HepG2 (cell line): ENCODE measurements around the gene ANKS6. TPM values are rescaled to one million over a fixed set of nuclear protein-coding genes. Genes with fewer than 3 reads are reported as not detected.
A peak's percentile ranks its signal among the peaks of the same experiment; 100 is the strongest.

ENCODE experiments used
- ATAC-seq: fragments of 200-7000 bp; cut with Tn5 transposase; 3 replicates; pipeline ENCODE4 v1.9.1; 2020; ENCODE audit warnings: mild to moderate bottlenecking, moderate library complexity
- BruUV-seq: library from RNA; stranded (reverse); fragments of 400-500 nt; replicated peaks from 2 replicates; lab custom pipeline; 2021; lab: Mats Ljungman, UMichigan
- CTCF ChIA-PET: fragments of 300-600 bp; formaldehyde crosslinking; extraction: SDS; loops from one replicate; lab custom pipeline; 2021; ENCODE audit warnings: low total read pairs, inconsistent platforms, low intra/inter-chr PET ratio; lab: Yijun Ruan, JAX
- POLR2A ChIA-PET: fragments of 350-600 bp; sonication (Branson Sonifier 250); formaldehyde crosslinking; loops from one replicate; lab custom pipeline; 2020; ENCODE audit warnings: antibody characterized with exemption, inconsistent platforms; lab: Yijun Ruan, JAX
- DNase-seq: peaks from one replicate; pipeline ENCODE4 v3.0.0-alpha.2; 2015; ENCODE audit warnings: low spot score
- FAIRE-seq: peaks from 3 replicates; lab custom pipeline; 2011; peaks lifted over from hg19 to GRCh38; lab: Jason Lieb, UNC
- H2AFZ ChIP-seq: one replicate; pipeline ENCODE4 v1.6.1; 2011; ENCODE audit warnings: low read length, inconsistent platforms
- H3K27ac ChIP-seq: fragments of 300-600 bp; 3 replicates; pipeline ENCODE4 v1.8.0; 2011; ENCODE audit warnings: mixed run types, mild to moderate bottlenecking, mixed read lengths, low read length, inconsistent platforms; ENCODE audit not compliant: insufficient read depth; ENCODE audit errors: extremely low read length
- H3K27me3 ChIP-seq, 2 experiments: fragments of 200-600 bp in 1 of 2; 2 replicates in 1 of 2; 3 replicates in 1 of 2; pipeline versions ENCODE4 v1.6.0 to v1.8.0; 2011; ENCODE audit warnings: low read length in 2 of 2, mild to moderate bottlenecking in 2 of 2, moderate library complexity in 2 of 2, inconsistent platforms in 1 of 2; ENCODE audit not compliant: insufficient read depth in 2 of 2, control insufficient read depth in 1 of 2
- H3K36me3 ChIP-seq, 2 experiments: fragments of 200-600 bp in 1 of 2; replicated peaks in 1 of 2; 2 replicates in 1 of 2; 3 replicates in 1 of 2; pipeline versions ENCODE4 v1.5.1 to v1.8.0; 2011; ENCODE audit warnings: low read length in 2 of 2, inconsistent platforms in 1 of 2; ENCODE audit not compliant: insufficient read depth in 2 of 2, control insufficient read depth in 1 of 2
- H3K4me1 ChIP-seq: 2 replicates; pipeline ENCODE4 v1.5.1; 2012; ENCODE audit warnings: low read length, inconsistent platforms; ENCODE audit not compliant: insufficient read depth
- H3K4me2 ChIP-seq: 2 replicates; pipeline ENCODE4 v1.6.0; 2011; ENCODE audit warnings: low read depth, low read length, inconsistent platforms
- H3K4me3 ChIP-seq, 3 experiments: fragments of 200-600 bp in 1 of 3; sonication (generic), shearing (Covaris generic) in 1 of 3; replicated peaks in 1 of 3; 2 replicates each; pipeline ENCODE4 v1.5.1; 2011 to 2016; ENCODE audit warnings: low read length in 3 of 3, inconsistent platforms in 2 of 3, low read depth in 2 of 3, mild to moderate bottlenecking in 2 of 3, control low read depth in 1 of 3, mixed read lengths in 1 of 3; ENCODE audit not compliant: insufficient read depth in 1 of 3
- H3K79me2 ChIP-seq: one replicate; pipeline ENCODE4 v1.6.1; 2011; ENCODE audit warnings: low read length, inconsistent platforms; ENCODE audit not compliant: insufficient read depth
- H3K9ac ChIP-seq: 2 replicates; pipeline ENCODE4 v1.6.0; 2011; ENCODE audit warnings: mild to moderate bottlenecking, low read depth, low read length, inconsistent platforms; ENCODE audit not compliant: insufficient read depth
- H3K9me3 ChIP-seq: 2 replicates; pipeline ENCODE4 v1.5.1; 2012; ENCODE audit warnings: mild to moderate bottlenecking, low read length
- H4K20me1 ChIP-seq: 2 replicates; pipeline ENCODE4 v1.6.0; 2011; ENCODE audit warnings: inconsistent platforms, mild to moderate bottlenecking, low read length, moderate library complexity; ENCODE audit not compliant: insufficient read depth
- CBFB ChIP-seq: sonication (generic); formaldehyde crosslinking; IDR thresholded peaks from 2 replicates; pipeline ENCODE4 v1.4.0; 2020; ENCODE audit warnings: missing genetic modification reagents
- HNF1A ChIP-seq, 2 experiments: sonication (generic) in 1 of 2; formaldehyde crosslinking in 1 of 2; IDR thresholded peaks; 2 replicates each; pipeline versions ENCODE4 v1.4.0 to v1.6.1; 2016 to 2020; ENCODE audit warnings: borderline replicate concordance in 1 of 2, low read depth in 1 of 2, mild to moderate bottlenecking in 1 of 2, missing genetic modification reagents in 1 of 2
- KMT2B ChIP-seq: IDR thresholded peaks from 2 replicates; pipeline ENCODE4 v1.6.1; 2016; ENCODE audit warnings: missing genetic modification reagents, missing compliant biosample characterization
- MAFK ChIP-seq, 2 experiments: IDR thresholded peaks in 1 of 2; conservative IDR thresholded peaks in 1 of 2; 2 replicates each; pipeline ENCODE4 v1.6.1; 2011; ENCODE audit warnings: improper control_type of control experiment in 2 of 2, low read length in 2 of 2
- NPAS2 ChIP-seq: sonication (generic); formaldehyde crosslinking; IDR thresholded peaks from 2 replicates; pipeline ENCODE4 v1.8.0; 2022; ENCODE audit warnings: mild to moderate bottlenecking, missing genetic modification reagents, borderline replicate concordance
- POLR2AphosphoS5 ChIP-seq: IDR thresholded peaks from 2 replicates; pipeline ENCODE4 v1.6.1; 2012; ENCODE audit warnings: low read depth, low read length
- ZFX ChIP-seq: sonication (generic); formaldehyde crosslinking; IDR thresholded peaks from 2 replicates; pipeline ENCODE4 v1.4.0; 2020; ENCODE audit warnings: mild to moderate bottlenecking, low read depth, missing genetic modification reagents, moderate library complexity
- ZMYM3 ChIP-seq: sonication (generic); formaldehyde crosslinking; IDR thresholded peaks from 2 replicates; pipeline ENCODE4 v1.5.1; 2020; ENCODE audit warnings: mild to moderate bottlenecking, missing genetic modification reagents
- ZNF121 ChIP-seq: sonication (generic); formaldehyde crosslinking; IDR thresholded peaks from 2 replicates; pipeline ENCODE4 v1.5.0; 2020; ENCODE audit warnings: mild to moderate bottlenecking, missing genetic modification reagents
- ZNF292 ChIP-seq: sonication (generic); formaldehyde crosslinking; IDR thresholded peaks from 2 replicates; pipeline ENCODE4 v1.8.1; 2022; ENCODE audit warnings: mild to moderate bottlenecking, low read depth, missing genetic modification reagents, borderline replicate concordance
- ZNF501 ChIP-seq: sonication (generic); formaldehyde crosslinking; IDR thresholded peaks from 2 replicates; pipeline ENCODE4 v1.5.1; 2020; ENCODE audit warnings: mild to moderate bottlenecking, moderate library complexity, missing genetic modification reagents
- ZNF598 ChIP-seq: sonication (generic); formaldehyde crosslinking; IDR thresholded peaks from 2 replicates; pipeline ENCODE4 v1.5.1; 2020; ENCODE audit warnings: mild to moderate bottlenecking, missing genetic modification reagents, borderline replicate concordance
- ZNF652 ChIP-seq: IDR thresholded peaks from 2 replicates; pipeline ENCODE4 v1.6.1; 2016; ENCODE audit warnings: low read depth, borderline replicate concordance
- ZNF740 ChIP-seq: sonication (generic); formaldehyde crosslinking; IDR thresholded peaks from 2 replicates; pipeline ENCODE4 v1.4.0; 2020; ENCODE audit warnings: missing genetic modification reagents
- WGBS: methylation state at CpG from one replicate; pipeline ENCODE4 v1.1.6; 2017; ENCODE audit warnings: low lambda C conversion rate; 5-methylcytosine and 5-hydroxymethylcytosine counted together
- in situ Hi-C: cut with HindIII; loops from 2 replicates; pipeline ENCODE4 v1.10.0; 2017; ENCODE audit warnings: low pct_unique_long_range_greater_than_20kb; ENCODE audit not compliant: extremely low pct_ligation_motif_present
- intact Hi-C: fragments of 100-400 bp; cut with micrococcal nuclease; formaldehyde crosslinking; loops from one replicate; pipeline ENCODE4 v1.10.0; 2022; ENCODE audit not compliant: unreplicated experiment
- polyA plus RNA-seq, 8 experiments: library from polyadenylated mRNA; depleted of rRNA in 3 of 8; stranded (reverse) in 7 of 8; unstranded in 1 of 8; fragments of >200 nt; fragmentation: Illumina TruSeq in 4 of 8; extraction: Trizol in 4 of 8; gene quantifications; 2 replicates each; pipeline versions ENCODE4 v1.2.1 to v1.2.3, GENCODE V29; 2011 to 2016; ENCODE audit warnings: low read depth in 4 of 8, missing spikeins in 1 of 8, mixed read lengths in 1 of 8; ENCODE audit not compliant: insufficient read depth in 1 of 8
- total RNA-seq, 5 experiments: library from RNA; depleted of rRNA; stranded (reverse); fragments of >200 nt; fragmentation: Illumina TruSeq; extraction: Trizol; gene quantifications; 2 replicates each; pipeline ENCODE4 v1.2.3, GENCODE V29; 2016; ENCODE audit warnings: low read depth in 1 of 5

The ANKS6 gene
- total and polyA plus RNA-seq, 2 of the 13 experiments (the other 11 are each of a cell fraction or from before 2014, with no cell fraction given): 8.8 to 10.7 TPM

GRCh38 chr9:98780059-98780749, 16.2 kb downstream of the ANKS6 start (continued):
- TF ChIP-seq ZNF740 (CRISPR knock-in tag): no peak
- TF ChIP-seq KMT2B: no peak
- no peak for TF ChIP-seq POLR2AphosphoS5

DNA sequence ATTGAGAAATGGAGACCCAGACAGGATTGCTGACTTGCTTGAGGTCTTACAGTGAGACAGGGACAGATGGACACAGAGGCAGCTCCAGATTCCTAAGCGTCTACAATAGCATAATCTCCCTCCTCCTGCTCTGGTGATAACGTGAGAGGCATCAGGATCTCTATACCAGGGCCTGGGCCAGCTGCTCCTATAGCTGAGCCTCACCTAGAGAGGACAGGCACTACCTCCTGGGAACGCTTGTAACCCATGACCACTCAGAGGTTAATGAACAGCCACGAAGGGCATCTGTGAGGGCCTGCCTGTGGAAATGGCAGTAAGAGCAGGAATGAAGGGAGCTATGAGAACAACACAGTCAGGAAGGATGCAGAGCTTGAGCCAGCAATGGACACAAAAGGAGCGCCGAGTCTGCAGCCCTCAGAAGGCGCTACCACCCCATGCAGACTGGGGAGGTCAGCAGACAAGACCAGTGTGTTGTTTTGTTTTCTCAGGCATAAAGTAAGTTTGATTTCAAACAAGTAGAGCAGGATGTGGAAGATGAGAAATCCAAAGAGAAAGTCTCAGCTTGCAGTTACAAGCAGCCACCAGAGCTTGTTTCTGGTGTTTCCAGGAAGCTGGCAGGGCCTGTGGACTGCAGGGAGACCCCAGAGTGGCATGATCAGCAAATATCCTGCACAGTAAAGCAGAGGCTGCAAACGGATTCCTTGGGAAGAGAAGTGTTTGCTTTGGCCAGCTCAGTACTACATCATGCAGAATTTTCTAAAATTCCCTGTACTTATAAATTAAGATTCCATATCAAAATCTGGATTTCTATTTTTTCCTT, 17.4 kb downstream of the ANKS6 start:
- Histone ChIP-seq H3K9ac (peak overlapping the region; percentile 2; the same call in 1 of the 2 replicates), H2AFZ (no peak overlapping the region), H4K20me1 (no peaks in the 10 kb centered on the region; the same call in none of the 2 replicates), H3K36me3 (no peaks in the 10 kb centered on the region), H3K27ac (peak overlapping the region; percentile 28), H3K4me3 (0 out of 6 replicates have a peak overlapping the region, but pooled peaks of 1 of the 3 experiments have one; percentile 7), H3K9me3 (no peaks in the 10 kb centered on the region), H3K4me2 (peak overlapping the region; percentile 68), H3K79me2 (no peaks in the 10 kb centered on the region), H3K27me3 (no peaks in the 10 kb centered on the region), H3K4me1 (peaks cover 37% of the 10 kb centered on the region)
- intact Hi-C loops (no loop called here), in situ Hi-C loops (loop anchor here (5.0 kb wide), 1 partner anchor 462 kb away; no protein-coding TSS in a partner anchor)
- peak; percentile 76 for FAIRE-seq
- CTCF ChIA-PET: no interaction called here
- ATAC-seq: peak; percentile 97
- POLR2A ChIA-PET: no interaction called here
- BruUV-seq: no TSS peak
- WGBS: 22% methylated on average over 7 of the region's 8 CpGs
- DNase-seq: peak; percentile 59
- TF ChIP-seq ZNF652 (CRISPR knock-in tag) (peak; percentile 77; the same call in 1 of the 2 replicates), ZNF598 (CRISPR knock-in tag) (no peak), HNF1A (IDR thresholded peaks at IDR 0.05; ENCODE audit: low read depth) (no peak), HNF1A (CRISPR knock-in tag; IDR thresholded peaks at IDR 0.05; ENCODE audit: borderline replicate concordance) (peak; percentile 26; the same call in 1 of the 2 replicates), ZNF501 (CRISPR knock-in tag) (peak; percentile 42; the same call in 1 of the 2 replicates), ZNF292 (CRISPR knock-in tag) (peak; percentile 72; the same call in 1 of the 2 replicates), MAFK (conservative IDR thresholded peaks at IDR 0.05 in 1 of 2, IDR thresholded peaks at IDR 0.05 in 1 of 2; ENCODE audit: low read length in 2 of 2) (0 out of 4 replicates have a peak, but pooled peaks of 1 of the 2 experiments have one; percentile 2), ZMYM3 (CRISPR knock-in tag) (0 out of 2 replicates have a peak, but pooled peaks have one; percentile 32), CBFB (CRISPR knock-in tag) (no peak), NPAS2 (no peak), ZFX (0 out of 2 replicates have a peak, but pooled peaks have one; percentile 30), ZNF121 (CRISPR knock-in tag) (peak; percentile 87)
